Type B pancreatic cell (in vitro differentiated cells): ENCODE results near the gene HCAR3. TPM values are rescaled to one million over a fixed set of nuclear protein-coding genes. Genes with fewer than 3 reads are reported as not detected.

Source experiments
- DNase-seq: peaks from one replicate; pipeline ENCODE4 v3.0.0; 2021; ENCODE audit warnings: mixed read lengths; ENCODE audit not compliant: unreplicated experiment; ENCODE audit errors: extremely low spot score
- H3K27ac Mint-ChIP-seq: 2 replicates; pipeline ENCODE4 v1.8.0; 2021; ENCODE audit warnings: mild to moderate bottlenecking, mixed read lengths
- H3K27me3 Mint-ChIP-seq: 2 replicates; pipeline ENCODE4 v1.8.0; 2021; ENCODE audit warnings: mixed read lengths
- H3K36me3 Mint-ChIP-seq: 2 replicates; pipeline ENCODE4 v1.8.0; 2021; ENCODE audit warnings: mixed read lengths
- H3K4me1 Mint-ChIP-seq: one replicate; pipeline ENCODE4 v1.8.0; 2021; ENCODE audit warnings: mixed read lengths; ENCODE audit not compliant: unreplicated experiment
- H3K4me3 Mint-ChIP-seq: 2 replicates; pipeline ENCODE4 v1.8.0; 2021; ENCODE audit warnings: mild to moderate bottlenecking, mixed read lengths
- H3K9me3 Mint-ChIP-seq: 2 replicates; pipeline ENCODE4 v1.8.0; 2021; ENCODE audit warnings: mixed read lengths
- total RNA-seq: library from RNA; stranded (reverse); gene quantifications from 2 replicates; pipeline ENCODE4 v1.2.1, GENCODE V29; 2021; ENCODE audit warnings: low replicate concordance
- TF ChIP-seq, protein P1 (sequence below): fragments of 200-600 bp; sonication (generic); conservative IDR thresholded peaks from 2 replicates; pipeline ENCODE4 v1.5.0; 2021; ENCODE audit warnings: antibody characterized with exemption, mild to moderate bottlenecking

The HCAR3 gene
- total RNA-seq, 1 donor from 2014 or later: 0.46 TPM

DNA sequence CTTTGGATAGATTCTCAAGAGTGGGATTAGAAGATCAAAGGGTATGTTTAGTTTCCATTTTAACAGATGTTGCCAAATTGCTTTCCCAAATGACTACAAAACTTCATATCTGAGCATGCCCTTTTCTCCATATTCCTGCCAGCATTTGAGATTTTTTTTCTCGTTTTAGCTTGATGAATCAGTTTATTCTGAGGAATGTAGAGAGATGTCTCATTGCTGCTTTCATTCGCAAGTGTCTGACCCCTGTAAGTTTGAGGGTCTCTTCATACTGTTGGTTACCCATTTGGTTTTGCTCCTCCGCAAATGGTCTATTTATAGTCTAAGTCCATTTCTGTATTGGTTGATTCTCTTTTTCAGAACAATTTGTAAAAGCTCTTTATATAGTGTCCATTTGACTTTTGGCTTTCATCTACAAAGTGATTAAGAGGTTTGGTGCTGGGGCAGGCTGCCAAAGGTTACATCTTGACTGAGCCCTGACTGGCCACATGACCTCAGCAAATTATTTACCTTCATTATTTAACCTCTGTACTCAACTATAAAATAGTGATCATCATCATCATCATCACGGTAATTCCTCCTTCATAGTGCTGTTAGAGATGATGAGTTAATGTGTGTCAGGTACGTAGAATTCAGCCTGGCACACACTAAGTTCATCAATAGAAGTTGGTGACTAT is 47.1 kb downstream of the HCAR3 start:
- Mint-ChIP-seq H3K4me3 (no peak overlapping the region), H3K9me3 (peaks cover 4% of the 10 kb centered on the region), H3K27me3 (no peaks in the 10 kb centered on the region), H3K27ac (no peak overlapping the region), H3K4me1 (peaks cover 5% of the 10 kb centered on the region), H3K36me3 (no peaks in the 10 kb centered on the region)
- TF ChIP-seq, protein P1, sequence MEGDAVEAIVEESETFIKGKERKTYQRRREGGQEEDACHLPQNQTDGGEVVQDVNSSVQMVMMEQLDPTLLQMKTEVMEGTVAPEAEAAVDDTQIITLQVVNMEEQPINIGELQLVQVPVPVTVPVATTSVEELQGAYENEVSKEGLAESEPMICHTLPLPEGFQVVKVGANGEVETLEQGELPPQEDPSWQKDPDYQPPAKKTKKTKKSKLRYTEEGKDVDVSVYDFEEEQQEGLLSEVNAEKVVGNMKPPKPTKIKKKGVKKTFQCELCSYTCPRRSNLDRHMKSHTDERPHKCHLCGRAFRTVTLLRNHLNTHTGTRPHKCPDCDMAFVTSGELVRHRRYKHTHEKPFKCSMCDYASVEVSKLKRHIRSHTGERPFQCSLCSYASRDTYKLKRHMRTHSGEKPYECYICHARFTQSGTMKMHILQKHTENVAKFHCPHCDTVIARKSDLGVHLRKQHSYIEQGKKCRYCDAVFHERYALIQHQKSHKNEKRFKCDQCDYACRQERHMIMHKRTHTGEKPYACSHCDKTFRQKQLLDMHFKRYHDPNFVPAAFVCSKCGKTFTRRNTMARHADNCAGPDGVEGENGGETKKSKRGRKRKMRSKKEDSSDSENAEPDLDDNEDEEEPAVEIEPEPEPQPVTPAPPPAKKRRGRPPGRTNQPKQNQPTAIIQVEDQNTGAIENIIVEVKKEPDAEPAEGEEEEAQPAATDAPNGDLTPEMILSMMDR: no peak
- DNase-seq: no peak

DNA sequence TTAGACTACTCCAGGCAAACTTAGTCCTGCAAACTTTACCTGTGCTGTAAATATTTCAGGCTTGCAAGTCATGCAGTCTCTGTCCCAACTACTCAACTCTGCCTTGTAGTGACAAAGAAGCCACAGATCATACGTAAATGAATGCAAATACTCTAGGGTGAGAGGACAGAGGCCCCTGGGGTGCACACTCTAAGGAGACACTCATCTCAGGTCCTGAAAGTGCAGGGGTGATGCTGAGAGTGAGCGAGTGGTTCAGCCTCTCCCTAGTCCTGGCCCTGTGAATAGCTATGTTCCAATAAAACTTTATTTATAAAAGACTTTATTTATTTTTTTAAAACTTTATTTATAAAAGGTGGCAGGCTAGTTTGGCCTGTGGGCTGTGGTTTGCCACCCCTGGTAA is 48.3 kb downstream of the HCAR3 start:
- H3K4me3 Mint-ChIP-seq: no peak overlapping the region
- no peaks in the 10 kb centered on the region for H3K27me3 Mint-ChIP-seq
- TF ChIP-seq, protein P1: no peak
- peaks cover 5% of the 10 kb centered on the region for H3K4me1 Mint-ChIP-seq
- no peaks in the 10 kb centered on the region for H3K36me3 Mint-ChIP-seq
- no peak overlapping the region for H3K27ac Mint-ChIP-seq
- DNase-seq: no peak
- H3K9me3 Mint-ChIP-seq: peaks cover 4% of the 10 kb centered on the region

DNA sequence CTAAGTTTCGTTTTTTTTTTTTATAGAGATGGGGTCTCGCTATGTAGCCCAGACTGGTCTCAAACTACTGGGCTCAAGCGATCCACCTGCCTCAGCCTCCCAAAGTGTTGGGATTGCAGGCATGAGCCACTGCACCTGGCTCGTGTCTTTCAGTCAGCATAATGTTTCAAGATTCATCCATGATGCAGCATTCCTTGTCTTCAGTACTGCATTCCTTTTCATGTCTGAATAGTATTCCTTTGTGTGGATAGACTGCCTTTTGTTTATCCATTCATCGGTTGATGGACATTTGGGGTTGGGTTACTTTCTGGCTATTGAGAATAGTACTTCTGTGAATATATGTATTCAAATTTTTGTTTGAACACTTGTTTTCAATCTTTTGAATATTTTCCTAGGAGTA is 50.9 kb downstream of the HCAR3 start:
- H3K9me3 Mint-ChIP-seq: no peaks in the 10 kb centered on the region
- no peaks in the 10 kb centered on the region for H3K36me3 Mint-ChIP-seq
- DNase-seq: no peak
- H3K27me3 Mint-ChIP-seq: no peaks in the 10 kb centered on the region
- no peak overlapping the region for H3K27ac Mint-ChIP-seq
- H3K4me3 Mint-ChIP-seq: no peak overlapping the region
- TF ChIP-seq, protein P1: no peak
- peaks cover 5% of the 10 kb centered on the region for H3K4me1 Mint-ChIP-seq

DNA sequence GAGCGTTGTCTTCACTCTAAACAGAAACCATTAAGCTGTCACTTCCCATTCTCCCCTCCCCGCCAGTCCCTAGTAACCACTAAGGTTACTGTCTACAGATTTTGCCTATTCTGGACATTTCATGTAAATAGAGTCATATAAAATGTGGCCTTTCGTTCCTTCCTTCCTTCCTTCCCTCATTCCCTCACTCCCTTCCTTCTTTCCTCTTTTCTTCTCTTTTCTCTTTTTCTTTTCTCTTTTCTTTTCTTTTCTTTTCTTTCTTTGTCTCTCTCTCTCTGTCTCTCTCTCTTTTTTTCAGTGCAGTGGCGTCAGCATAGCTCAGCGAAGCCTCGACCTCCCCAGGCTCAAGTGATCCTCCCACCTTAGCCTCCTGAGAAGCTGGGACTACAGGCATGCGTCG is 51.3 kb downstream of the HCAR3 start:
- H3K9me3 Mint-ChIP-seq: no peaks in the 10 kb centered on the region
- no peak for DNase-seq
- peaks cover 5% of the 10 kb centered on the region for H3K4me1 Mint-ChIP-seq
- TF ChIP-seq, protein P1: no peak
- no peaks in the 10 kb centered on the region for H3K36me3 Mint-ChIP-seq
- no peak overlapping the region for H3K27ac Mint-ChIP-seq
- H3K4me3 Mint-ChIP-seq: no peak overlapping the region
- H3K27me3 Mint-ChIP-seq: no peaks in the 10 kb centered on the region

Other genes with a start within 250 kb of the HCAR3 start
- 27.2 and 30.4 TPM in 2 replicates for gene ZCCHC8, start 215.9 kb downstream of the HCAR3 start, total RNA-seq
- gene RSRC2, start 189.9 kb downstream of the HCAR3 start, total RNA-seq: 78.0 and 100.0 TPM in 2 replicates
- gene KNTC1, start 189.6 kb downstream of the HCAR3 start, total RNA-seq: 31.6 and 74.8 TPM in 2 replicates
- 21.4 and 93.8 TPM in 2 replicates for gene HCAR2, start 13.5 kb downstream of the HCAR3 start, total RNA-seq
- 5.0 and 7.4 TPM in 2 replicates for gene HCAR1, start 14.0 kb upstream of the HCAR3 start, total RNA-seq
- gene DENR, start 36.0 kb upstream of the HCAR3 start, total RNA-seq: 63.2 and 75.2 TPM in 2 replicates
- 0.57 and 1.0 TPM in 2 replicates for gene CCDC62, start 57.8 kb upstream of the HCAR3 start, total RNA-seq
- 40.5 and 45.5 TPM in 2 replicates for gene HIP1R, start 118.6 kb upstream of the HCAR3 start, total RNA-seq
- gene VPS37B, start 179.3 kb upstream of the HCAR3 start, total RNA-seq: 32.4 and 43.6 TPM in 2 replicates
- gene ABCB9, start 249.7 kb upstream of the HCAR3 start, total RNA-seq: 6.7 and 9.6 TPM in 2 replicates